SIG-M5 treated with dmso at 0.1 percent for 504 hours (cell line): ENCODE results near the gene RPUSD4.
A peak's percentile ranks its signal among the peaks of the same experiment; 100 is the strongest.
"Not testable (repeated sequence)": the region's sequence is repeated elsewhere in the genome, so short reads cannot be mapped to it uniquely, and the experiment has no call there.

Source experiments
- DNase-seq: peaks from one replicate; lab custom pipeline; 2025; ENCODE audit not compliant: unreplicated experiment; lab: John Stamatoyannopoulos, UW

The RPUSD4 gene

GRCh38 chr11:126211236-126212088 is at the start of gene RPUSD4, which contains the start of gene FAM118B:
Gene RPUSD4 (minus strand): TSS chr11:126211650. CDS start chr11:126211638, 12 bp downstream.
Gene FAM118B (plus strand): TSS chr11:126211782. CDS start chr11:126235002, 23,220 bp downstream.
- DNase-seq: peak; percentile 92

- DNase-seq: no peak
Observed at GRCh38 chr11:126257764-126258163, 46.3 kb upstream of the RPUSD4 start.

GRCh38 chr11:126257144-126257543 is 45.7 kb upstream of the RPUSD4 start:
- DNase-seq: no peak

GRCh38 chr11:126256216-126256615 is 44.8 kb upstream of the RPUSD4 start:
- no peak for DNase-seq

GRCh38 chr11:126255507-126255906 is 44.1 kb upstream of the RPUSD4 start:
- DNase-seq: not testable (repeated sequence)

- no peak for DNase-seq
Observed at GRCh38 chr11:126254819-126255218, 43.4 kb upstream of the RPUSD4 start.

GRCh38 chr11:126253265-126253664 is 41.8 kb upstream of the RPUSD4 start:
- no peak for DNase-seq

- no peak for DNase-seq
Observed at GRCh38 chr11:126246636-126247035, 35.2 kb upstream of the RPUSD4 start.

- DNase-seq: no peak
Observed at GRCh38 chr11:126233391-126233790, 21.9 kb upstream of the RPUSD4 start.

GRCh38 chr11:126232683-126233082 is 21.2 kb upstream of the RPUSD4 start:
- no peak for DNase-seq

- DNase-seq: no peak
Observed at GRCh38 chr11:126231725-126232459, 20.4 kb upstream of the RPUSD4 start.

GRCh38 chr11:126229858-126230540 is 18.5 kb upstream of the RPUSD4 start:
- DNase-seq: no peak

GRCh38 chr11:126226334-126227084 is 15.1 kb upstream of the RPUSD4 start:
- DNase-seq: peak; percentile 41

- DNase-seq: peak; percentile 5
Observed at GRCh38 chr11:126225295-126225665, 13.8 kb upstream of the RPUSD4 start.

- no peak for DNase-seq
Observed at GRCh38 chr11:126224647-126225294, 13.3 kb upstream of the RPUSD4 start.

- no peak for DNase-seq
Observed at GRCh38 chr11:126219547-126219946, 8.1 kb upstream of the RPUSD4 start.

- DNase-seq: no peak
Observed at GRCh38 chr11:126217491-126217890, 6.0 kb upstream of the RPUSD4 start.

- DNase-seq: no peak
Observed at GRCh38 chr11:126216526-126217305, 5.3 kb upstream of the RPUSD4 start.

GRCh38 chr11:126214841-126215240 is 3.4 kb upstream of the RPUSD4 start:
- no peak for DNase-seq
